Upper lobe of left lung (tissue), 4 donors: ENCODE measurements around the gene CXCL12.

Source experiments
- POLR2A ChIP-seq, 4 donors: fragments of 450-650 bp; IDR thresholded peaks; one replicate each; pipeline ENCODE4 v1.5.1; 2016 to 2017; ENCODE audit warnings: antibody characterized with exemption in 4 of 4, mild to moderate bottlenecking in 2 of 4
- TF ChIP-seq, protein P1 (sequence below), 6 experiments: fragments of 450-650 bp in 4 of 6; fragments of 200-600 bp in 2 of 6; sonication (generic) in 2 of 6; IDR thresholded peaks; one replicate each; pipeline ENCODE4 v1.5.1; 2016 to 2019; ENCODE audit warnings: antibody characterized with exemption in 6 of 6

DNA sequence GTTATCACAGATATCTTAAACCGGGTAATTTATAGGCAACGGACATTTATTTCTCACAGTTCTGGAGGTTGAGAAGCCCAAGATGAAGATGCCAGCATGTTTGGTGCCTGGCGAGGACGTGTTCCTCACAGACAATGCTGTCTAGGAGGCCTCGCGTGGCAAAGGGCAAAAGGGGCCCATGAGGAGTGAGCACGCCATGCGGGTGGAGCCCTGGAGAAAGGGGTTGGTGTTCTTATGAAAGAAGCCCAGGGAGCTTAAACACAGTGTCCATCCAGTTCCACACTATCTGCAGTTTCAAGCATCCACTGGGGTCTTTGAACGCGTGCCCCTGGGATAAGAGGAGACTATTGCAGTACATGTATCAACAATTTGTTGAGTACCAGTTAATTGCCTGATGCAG, 51.4 kb downstream of the CXCL12 start:
- TF ChIP-seq, protein P1, sequence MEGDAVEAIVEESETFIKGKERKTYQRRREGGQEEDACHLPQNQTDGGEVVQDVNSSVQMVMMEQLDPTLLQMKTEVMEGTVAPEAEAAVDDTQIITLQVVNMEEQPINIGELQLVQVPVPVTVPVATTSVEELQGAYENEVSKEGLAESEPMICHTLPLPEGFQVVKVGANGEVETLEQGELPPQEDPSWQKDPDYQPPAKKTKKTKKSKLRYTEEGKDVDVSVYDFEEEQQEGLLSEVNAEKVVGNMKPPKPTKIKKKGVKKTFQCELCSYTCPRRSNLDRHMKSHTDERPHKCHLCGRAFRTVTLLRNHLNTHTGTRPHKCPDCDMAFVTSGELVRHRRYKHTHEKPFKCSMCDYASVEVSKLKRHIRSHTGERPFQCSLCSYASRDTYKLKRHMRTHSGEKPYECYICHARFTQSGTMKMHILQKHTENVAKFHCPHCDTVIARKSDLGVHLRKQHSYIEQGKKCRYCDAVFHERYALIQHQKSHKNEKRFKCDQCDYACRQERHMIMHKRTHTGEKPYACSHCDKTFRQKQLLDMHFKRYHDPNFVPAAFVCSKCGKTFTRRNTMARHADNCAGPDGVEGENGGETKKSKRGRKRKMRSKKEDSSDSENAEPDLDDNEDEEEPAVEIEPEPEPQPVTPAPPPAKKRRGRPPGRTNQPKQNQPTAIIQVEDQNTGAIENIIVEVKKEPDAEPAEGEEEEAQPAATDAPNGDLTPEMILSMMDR (IDR thresholded peaks at IDR 0.05): no peak
- no peak for TF ChIP-seq POLR2A (IDR thresholded peaks at IDR 0.05)
